GM18511 (cell line): Measurements from ENCODE around the gene THRB.

Experiments
- ATAC-seq: cut with Tn5 transposase; IDR thresholded peaks from one replicate; pipeline ENCODE4 v1.9.1; 2021; ENCODE audit warnings: mild to moderate bottlenecking, moderate library complexity; ENCODE audit not compliant: unreplicated experiment

Gene THRB

DNA sequence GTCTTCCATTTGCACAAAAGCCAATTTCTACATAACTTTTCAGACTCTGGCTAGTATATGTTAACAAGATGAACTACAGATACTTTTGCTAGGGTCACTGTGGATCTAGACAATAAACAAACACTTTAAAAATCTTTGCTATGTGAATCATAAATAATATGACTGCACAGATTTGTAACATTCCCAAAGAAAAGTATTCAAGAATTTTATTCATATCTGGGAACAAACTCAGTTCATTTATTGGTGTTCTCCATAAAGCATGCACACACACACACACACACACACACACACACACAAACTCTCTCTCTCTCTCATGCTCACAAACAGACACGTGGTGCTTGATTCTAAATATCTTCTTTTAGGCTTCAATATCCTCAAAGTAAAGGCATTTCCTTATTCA lies 18.8 kb upstream of the THRB start:
- ATAC-seq = no peak

DNA sequence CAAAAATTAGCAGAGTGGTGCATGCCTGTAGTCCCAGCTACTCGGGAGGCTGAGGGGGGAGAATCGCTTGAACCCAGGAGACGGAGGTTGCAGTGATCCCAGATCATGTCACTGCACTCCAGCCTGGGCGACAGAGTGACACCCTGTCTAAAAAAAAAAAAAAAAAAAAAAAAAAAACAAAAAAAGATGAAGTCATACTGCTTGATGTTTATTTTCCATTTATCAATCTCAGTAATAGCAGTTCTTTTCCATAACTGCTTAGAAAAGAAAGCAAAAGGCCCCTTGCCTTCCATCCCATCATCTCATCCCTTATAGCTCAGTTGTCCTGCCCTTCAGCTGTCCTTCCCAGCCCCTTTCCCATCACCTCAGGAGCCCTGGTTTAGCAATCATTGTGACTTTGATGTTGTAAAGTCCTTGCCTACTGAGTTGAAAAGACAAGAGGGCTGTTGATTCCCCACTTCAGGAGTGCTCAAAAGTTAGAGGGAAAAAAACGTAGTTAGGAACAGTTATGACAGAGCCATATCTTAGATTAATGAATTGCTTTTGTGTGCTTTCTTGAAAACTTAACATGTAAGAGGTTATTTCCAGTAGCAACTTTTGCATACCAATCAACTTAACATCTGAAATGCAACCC lies 18.0 kb upstream of the THRB start:
- no peak for ATAC-seq

GRCh38 chr3:24510030-24510648 lies 15.5 kb upstream of the THRB start:
- no peak for ATAC-seq

DNA sequence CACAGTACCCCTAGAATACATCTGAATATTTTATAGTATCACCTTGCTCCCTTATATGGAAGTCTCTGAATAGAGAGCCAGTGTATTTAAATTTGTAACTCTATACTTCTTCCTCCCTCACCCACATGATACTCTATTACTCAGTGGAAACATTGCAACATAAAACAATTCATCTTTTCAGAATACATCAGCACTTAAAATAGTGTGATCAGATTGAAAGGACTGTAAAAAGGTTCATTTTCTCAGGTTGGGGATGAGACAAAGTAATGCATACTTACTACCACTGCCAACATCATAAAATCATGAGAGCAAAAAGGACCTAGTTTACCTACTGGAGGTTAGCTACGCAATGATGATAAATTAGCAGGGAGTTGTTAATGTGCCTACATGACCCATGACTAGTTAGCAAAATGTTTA lies 13.8 kb upstream of the THRB start:
- ATAC-seq = no peak

GRCh38 chr3:24507776-24508422 lies 13.2 kb upstream of the THRB start:
- ATAC-seq = no peak

GRCh38 chr3:24506966-24507775 lies 12.5 kb upstream of the THRB start:
- ATAC-seq = no peak

DNA sequence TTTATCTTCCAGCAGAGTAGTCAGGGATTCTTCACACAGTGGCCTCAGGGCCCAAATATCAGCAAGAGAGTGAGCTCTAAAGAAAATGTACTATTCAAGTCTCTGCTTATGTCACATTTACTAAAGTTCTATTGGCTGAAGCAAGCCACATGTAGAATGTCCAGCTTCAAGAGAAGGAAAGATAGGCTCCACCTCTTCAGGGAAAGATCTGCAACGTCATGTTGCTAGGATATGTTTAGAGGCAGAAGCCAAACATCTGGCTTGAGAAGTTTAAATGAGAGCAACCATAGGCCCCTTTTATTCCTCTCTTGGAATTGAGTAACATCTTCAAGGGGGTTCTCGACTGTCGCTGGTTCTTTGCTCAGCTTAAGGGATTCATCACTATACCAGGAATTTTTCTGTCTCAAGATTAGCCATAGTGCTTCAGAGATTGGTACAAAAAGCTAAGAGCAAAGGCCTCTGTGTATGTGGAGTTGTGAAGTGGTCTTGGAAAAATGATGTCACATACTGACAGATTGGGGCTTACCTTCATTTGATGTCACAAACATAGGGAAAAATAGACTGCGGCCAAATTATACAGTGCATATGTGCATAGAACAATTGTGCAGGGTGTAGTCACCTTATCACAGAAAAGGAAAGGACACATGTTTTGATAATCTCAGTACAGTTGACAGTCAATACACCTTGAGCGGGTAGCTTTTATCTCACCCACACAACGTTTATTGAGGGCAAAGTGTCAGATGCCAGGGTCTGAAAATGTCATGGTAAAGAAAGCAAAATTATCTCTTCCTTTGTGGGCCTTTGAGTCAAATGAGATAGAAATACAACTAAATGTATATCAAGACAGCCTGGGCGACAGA lies 11.3 kb upstream of the THRB start:
- no peak for ATAC-seq

- ATAC-seq = no peak
Measured at GRCh38 chr3:24504772-24505171, 10.1 kb upstream of the THRB start.

GRCh38 chr3:24503616-24504113 lies 9.0 kb upstream of the THRB start:
- ATAC-seq = peak; percentile 88

GRCh38 chr3:24502690-24503089 lies 8.0 kb upstream of the THRB start:
- no peak for ATAC-seq

GRCh38 chr3:24500806-24501205 lies 6.2 kb upstream of the THRB start:
- no peak for ATAC-seq

- ATAC-seq = no peak
Measured at GRCh38 chr3:24499991-24500390, 5.3 kb upstream of the THRB start.

DNA sequence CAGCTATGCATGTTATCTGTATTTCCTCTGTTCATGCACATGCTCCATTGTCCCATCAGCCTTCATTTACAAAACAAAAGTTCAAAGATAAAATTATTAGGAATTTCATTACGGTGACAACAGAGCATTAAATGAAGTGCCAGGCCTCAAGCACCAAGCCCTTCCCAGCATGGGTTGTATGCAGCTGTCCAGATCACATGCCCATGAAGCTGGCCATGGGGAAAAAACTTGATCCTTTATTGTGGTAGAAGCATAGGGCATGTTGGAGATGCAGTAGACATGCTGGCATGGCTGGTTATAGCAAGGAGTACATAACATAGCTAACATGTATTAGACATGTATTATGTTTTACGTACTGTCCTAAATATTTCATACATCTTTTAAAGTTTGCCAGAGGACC lies 4.1 kb upstream of the THRB start:
- ATAC-seq = no peak

- no peak for ATAC-seq
Measured at GRCh38 chr3:24498391-24498790, 3.7 kb upstream of the THRB start.

- no peak for ATAC-seq
Measured at GRCh38 chr3:24497942-24498341, 3.3 kb upstream of the THRB start.

DNA sequence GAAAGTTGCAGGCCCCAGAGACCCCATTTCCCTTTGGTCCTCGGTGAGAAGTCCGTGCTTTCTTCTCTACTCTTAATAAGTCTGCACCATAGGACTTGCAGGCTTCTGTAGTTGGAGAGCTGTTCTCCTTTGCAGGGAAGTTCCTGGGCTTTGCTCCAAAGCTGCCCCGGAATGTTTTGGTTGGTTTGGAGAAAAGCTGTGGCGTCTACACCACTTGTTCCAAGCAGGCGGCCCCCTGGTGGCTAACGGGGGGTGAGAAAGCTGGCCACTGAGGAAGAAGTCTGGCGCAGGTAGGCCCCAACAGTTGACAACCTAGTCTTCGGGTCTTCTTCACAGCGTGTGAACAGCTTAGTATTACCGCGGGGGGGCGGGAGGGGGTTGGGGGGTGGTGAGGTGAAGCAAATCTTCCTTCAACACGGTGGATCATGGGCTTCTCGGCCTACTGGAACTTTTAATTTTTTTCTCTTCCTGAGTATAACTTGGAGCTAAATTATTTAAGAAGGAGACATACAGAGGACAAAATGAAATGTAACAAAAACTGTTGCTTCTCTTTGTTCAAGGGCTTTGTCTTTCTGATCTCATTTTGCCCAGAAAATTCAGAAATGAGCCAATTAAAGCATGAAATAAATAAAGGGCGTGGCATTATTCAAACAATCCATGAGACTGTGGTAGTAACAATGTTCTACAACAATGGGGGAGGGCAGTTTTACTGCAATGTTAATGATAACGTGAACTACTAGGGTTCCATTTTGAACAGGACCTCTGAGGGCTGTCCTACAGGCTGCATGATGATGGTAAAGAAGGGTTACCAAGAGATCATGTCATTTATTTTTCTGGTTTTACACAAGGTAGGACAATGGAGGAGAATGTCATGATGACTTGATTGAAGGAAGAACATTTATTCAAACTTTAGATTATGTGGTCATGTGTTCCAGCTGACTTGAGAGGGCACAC lies 2.2 kb upstream of the THRB start:
- no peak for ATAC-seq

- ATAC-seq = peak; percentile 20
Measured at GRCh38 chr3:24495326-24495994, 810 bp upstream of the THRB start.

GRCh38 chr3:24493746-24494617 lies 668 bp downstream of the THRB start:
- peak; percentile 7 for ATAC-seq
